Spleen (tissue), 11 donors: ENCODE results near the gene PPP1R26. TPM values are rescaled to one million over a fixed set of nuclear protein-coding genes. Genes with fewer than 3 reads are reported as not detected.
"Not testable (repeated sequence)": the region's sequence is repeated elsewhere in the genome, so short reads cannot be mapped to it uniquely, and the experiment has no call there.

ENCODE experiments used
- DNase-seq: peaks from one replicate; pipeline ENCODE4 v3.0.0-alpha.2; 2020
- H3K27ac ChIP-seq, 8 donors: fragments of 200-600 bp; sonication (generic) in 7 of 8; 1 replicate in 4 of 8; 2 replicates in 4 of 8; pipeline versions ENCODE4 v1.5.0 to v1.8.0; 2016 to 2021; ENCODE audit warnings: inconsistent platforms in 4 of 8, mild to moderate bottlenecking in 4 of 8, moderate library complexity in 1 of 8
- H3K27me3 ChIP-seq, 7 donors: fragments of 200-600 bp; sonication (generic) in 6 of 7; replicated peaks in 1 of 7; 1 replicate in 4 of 7; 2 replicates in 3 of 7; pipeline versions ENCODE4 v1.5.0 to v1.8.0; 2016 to 2021; ENCODE audit warnings: inconsistent platforms in 3 of 7, mild to moderate bottlenecking in 1 of 7
- H3K36me3 ChIP-seq, 6 donors: fragments of 200-600 bp; sonication (generic) in 5 of 6; 1 replicate in 4 of 6; 2 replicates in 2 of 6; pipeline versions ENCODE4 v1.5.0 to v1.8.0; 2016 to 2021; ENCODE audit warnings: inconsistent platforms in 2 of 6
- H3K4me1 ChIP-seq, 6 donors: fragments of 200-600 bp; sonication (generic) in 5 of 6; 1 replicate in 3 of 6; 2 replicates in 3 of 6; pipeline versions ENCODE4 v1.5.0 to v1.8.0; 2016 to 2021; ENCODE audit warnings: inconsistent platforms in 3 of 6
- H3K4me3 ChIP-seq, 8 donors: fragments of 200-600 bp; sonication (generic) in 7 of 8; 1 replicate in 4 of 8; 2 replicates in 4 of 8; pipeline versions ENCODE4 v1.5.0 to v1.8.0; 2016 to 2021; ENCODE audit warnings: inconsistent platforms in 4 of 8, mild to moderate bottlenecking in 4 of 8, moderate library complexity in 2 of 8
- H3K9me3 ChIP-seq, 8 donors: fragments of 200-600 bp; sonication (generic) in 7 of 8; 1 replicate in 4 of 8; 2 replicates in 4 of 8; pipeline versions ENCODE4 v1.5.0 to v1.8.0; 2016 to 2021; ENCODE audit warnings: inconsistent platforms in 4 of 8
- POLR2A ChIP-seq, 3 donors: fragments of 450-650 bp; IDR thresholded peaks; one replicate each; pipeline ENCODE4 v1.5.1; 2017; ENCODE audit warnings: antibody characterized with exemption in 3 of 3, mild to moderate bottlenecking in 1 of 3
- POLR2AphosphoS5 ChIP-seq, 3 donors: sonication (generic); formaldehyde crosslinking; IDR thresholded peaks; one replicate each; pipeline ENCODE4 v1.5.1; 2017; ENCODE audit warnings: antibody characterized with exemption in 3 of 3
- WGBS, 5 donors: extraction: QIAGEN DNeasy Blood & Tissue Kit in 3 of 5; methylation state at CpG; one replicate each; pipeline versions ENCODE4 v1.1.5 to v1.1.7; 2013 to 2018; 5-methylcytosine and 5-hydroxymethylcytosine counted together
- intact Hi-C: fragments of 100-400 bp; cut with DNase I; formaldehyde crosslinking; loops from one replicate; pipeline ENCODE4 v1.15.0; 2023; ENCODE audit warnings: low total_unique reads
- polyA plus RNA-seq, 3 donors: library from polyadenylated mRNA; stranded (reverse); fragments of 200-250 nt; gene quantifications; one replicate each; pipeline ENCODE4 v1.2.1, GENCODE V29; 2013
- total RNA-seq, 7 donors: library from RNA; depleted of rRNA in 3 of 7; stranded (reverse); fragments of >200 nt in 3 of 7; fragmentation: NEBNext Ultra II Directional in 4 of 7; extraction: Animal tissue kit (Norgen Biotek cat#: 25700) in 4 of 7; gene quantifications; one replicate each; pipeline versions ENCODE4 v1.1.0 to v1.2.1, GENCODE V29; 2016 to 2021
- TF ChIP-seq, protein P1 (sequence below), 11 experiments: fragments of 200-600 bp in 7 of 11; fragments of 450-650 bp in 4 of 11; sonication (generic) in 4 of 11; IDR thresholded peaks in 8 of 11; conservative IDR thresholded peaks in 3 of 11; 1 replicate in 7 of 11; 2 replicates in 4 of 11; pipeline versions ENCODE4 v1.4.0 to v1.8.0; 2016 to 2021; ENCODE audit warnings: antibody characterized with exemption in 11 of 11, inconsistent platforms in 4 of 11, mild to moderate bottlenecking in 1 of 11
- donor health status: healthy with polysubstance abuse.
- donor health status: DM: no; HTN: no; CAD: no; lungs with moderate emphysema.
- donor health status: DM: no; HTN: no; CAD: no.
- donor health status: Bipolar disorder and iron deficiency.
- donor health status: healthy.
- donor health status: DM: no; HTN: no; CAD: no.
- donor health status: DM: yes; HTN: yes; CAD: no.

The PPP1R26 gene
- total and polyA plus RNA-seq, 10 donors: 1.8 to 18.7 (median 9.3) TPM

DNA sequence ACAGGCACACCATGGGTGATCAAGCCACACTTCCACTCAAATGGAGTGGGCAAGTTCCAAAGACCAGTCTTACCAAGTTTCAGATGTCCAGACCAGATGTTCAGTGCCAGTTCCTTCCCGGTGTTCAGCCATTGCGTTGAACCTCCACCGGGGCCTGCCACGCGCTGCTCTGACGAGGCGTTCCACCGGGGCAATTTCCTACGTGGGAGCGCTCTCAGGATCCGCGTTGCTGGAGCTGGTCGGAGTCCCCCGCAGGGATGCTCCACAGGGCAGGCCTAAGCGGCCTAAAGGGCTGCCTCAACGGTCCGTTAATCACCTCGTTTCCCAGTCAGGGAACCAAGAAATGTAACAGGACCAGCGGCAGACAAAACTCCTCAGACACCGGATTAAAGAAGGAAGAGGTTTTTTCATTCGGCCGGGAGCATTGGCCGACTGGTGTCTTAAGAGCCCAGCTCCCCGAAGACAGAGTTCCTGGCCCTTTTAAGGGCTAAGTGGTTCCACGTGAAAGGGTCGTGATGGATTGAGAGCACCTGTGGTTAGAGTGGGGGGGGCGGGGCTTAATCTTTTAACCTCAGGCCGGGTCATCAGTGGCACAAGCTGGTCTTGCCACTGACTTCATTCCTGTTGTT is 35.7 kb upstream of the PPP1R26 start:
- H3K9me3 ChIP-seq: no peaks in the 10 kb centered on the region
- H3K4me1 ChIP-seq: peaks cover 0 to 9% (median 0%) of the 10 kb centered on the region in 6 donors
- no peak overlapping the region for H3K27ac ChIP-seq
- 60 to 76% (median 70%) methylated on average over 26 to 28 of the region's 28 CpGs for WGBS, 5 donors
- peaks cover 0 to 66% (median 5%) of the 10 kb centered on the region in 7 donors for H3K27me3 ChIP-seq
- H3K4me3 ChIP-seq: no peak overlapping the region
- no peaks in the 10 kb centered on the region for H3K36me3 ChIP-seq
- intact Hi-C loops: no loop called here
- TF ChIP-seq POLR2AphosphoS5 (IDR thresholded peaks at IDR 0.05) (no peak), POLR2A (IDR thresholded peaks at IDR 0.05) (no peak)
- TF ChIP-seq, protein P1, sequence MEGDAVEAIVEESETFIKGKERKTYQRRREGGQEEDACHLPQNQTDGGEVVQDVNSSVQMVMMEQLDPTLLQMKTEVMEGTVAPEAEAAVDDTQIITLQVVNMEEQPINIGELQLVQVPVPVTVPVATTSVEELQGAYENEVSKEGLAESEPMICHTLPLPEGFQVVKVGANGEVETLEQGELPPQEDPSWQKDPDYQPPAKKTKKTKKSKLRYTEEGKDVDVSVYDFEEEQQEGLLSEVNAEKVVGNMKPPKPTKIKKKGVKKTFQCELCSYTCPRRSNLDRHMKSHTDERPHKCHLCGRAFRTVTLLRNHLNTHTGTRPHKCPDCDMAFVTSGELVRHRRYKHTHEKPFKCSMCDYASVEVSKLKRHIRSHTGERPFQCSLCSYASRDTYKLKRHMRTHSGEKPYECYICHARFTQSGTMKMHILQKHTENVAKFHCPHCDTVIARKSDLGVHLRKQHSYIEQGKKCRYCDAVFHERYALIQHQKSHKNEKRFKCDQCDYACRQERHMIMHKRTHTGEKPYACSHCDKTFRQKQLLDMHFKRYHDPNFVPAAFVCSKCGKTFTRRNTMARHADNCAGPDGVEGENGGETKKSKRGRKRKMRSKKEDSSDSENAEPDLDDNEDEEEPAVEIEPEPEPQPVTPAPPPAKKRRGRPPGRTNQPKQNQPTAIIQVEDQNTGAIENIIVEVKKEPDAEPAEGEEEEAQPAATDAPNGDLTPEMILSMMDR (IDR thresholded peaks at IDR 0.05 in 8 of 11, conservative IDR thresholded peaks at IDR 0.05 in 3 of 11): no peak
- DNase-seq: no peak

DNA sequence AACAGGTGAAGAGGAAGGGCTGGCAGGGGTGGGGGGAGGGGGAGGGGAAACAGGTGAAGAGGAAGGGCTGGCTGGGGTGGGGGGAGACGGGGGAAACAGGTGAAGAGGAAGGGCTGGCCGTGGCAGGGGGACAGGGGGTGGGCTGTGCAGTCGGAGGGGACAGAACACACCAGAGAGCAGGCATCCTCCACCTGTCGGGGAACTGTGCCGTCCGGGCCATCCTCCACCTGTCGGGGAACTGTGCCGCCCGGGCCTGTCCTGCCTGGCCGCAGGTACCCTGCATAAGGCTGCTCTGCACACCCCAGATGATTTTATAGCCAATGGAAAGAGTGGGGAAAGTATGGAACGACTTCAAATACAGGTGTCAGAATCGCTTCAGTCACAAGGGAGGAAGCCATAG is 32.5 kb upstream of the PPP1R26 start:
- H3K4me3 ChIP-seq: no peak overlapping the region
- no peak for DNase-seq
- WGBS, 5 donors: 72 to 85% (median 76%) methylated on average over 11 to 12 of the region's 12 CpGs
- H3K9me3 ChIP-seq: no peaks in the 10 kb centered on the region
- H3K36me3 ChIP-seq: no peaks in the 10 kb centered on the region
- H3K27ac ChIP-seq: no peak overlapping the region
- TF ChIP-seq, protein P1 (IDR thresholded peaks at IDR 0.05 in 8 of 11, conservative IDR thresholded peaks at IDR 0.05 in 3 of 11): no peak
- TF ChIP-seq POLR2AphosphoS5 (IDR thresholded peaks at IDR 0.05) (no peak), POLR2A (IDR thresholded peaks at IDR 0.05) (no peak)
- H3K4me1 ChIP-seq: peaks cover 0 to 2% (median 0%) of the 10 kb centered on the region in 6 donors
- peaks cover 0 to 45% (median 5%) of the 10 kb centered on the region in 7 donors for H3K27me3 ChIP-seq
- intact Hi-C loops: no loop called here

DNA sequence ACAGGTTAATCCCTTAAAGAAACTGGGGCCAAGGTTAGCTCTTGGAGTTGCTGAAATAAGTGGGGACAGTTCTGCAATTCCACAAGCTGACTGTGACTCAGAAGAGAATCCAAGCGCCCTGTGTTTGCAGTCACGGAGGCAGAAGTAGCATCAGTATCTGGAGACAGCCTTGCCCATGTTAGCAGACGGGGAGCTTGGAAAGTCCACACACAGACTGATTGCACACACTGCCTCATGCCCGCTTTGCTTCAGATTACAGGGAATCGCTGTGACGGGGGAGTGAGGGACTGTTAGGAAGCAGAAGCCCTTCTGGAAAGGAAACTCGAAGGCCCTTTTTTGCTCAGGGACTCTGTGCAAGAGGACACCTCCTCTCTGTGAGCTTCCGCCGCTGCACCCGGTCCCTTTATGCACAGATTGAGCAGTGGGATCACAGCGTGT is 30.9 kb upstream of the PPP1R26 start:
- 50 to 56% (median 53%) methylated on average over 10 to 11 of the region's 11 CpGs for WGBS, 5 donors
- no peak overlapping the region for H3K27ac ChIP-seq
- TF ChIP-seq, protein P1 (IDR thresholded peaks at IDR 0.05 in 8 of 11, conservative IDR thresholded peaks at IDR 0.05 in 3 of 11): no peak
- H3K4me3 ChIP-seq: no peak overlapping the region
- no peaks in the 10 kb centered on the region for H3K9me3 ChIP-seq
- no peaks in the 10 kb centered on the region for H3K4me1 ChIP-seq
- intact Hi-C loops: no loop called here
- H3K36me3 ChIP-seq: no peaks in the 10 kb centered on the region
- DNase-seq: no peak
- peaks cover 0 to 37% (median 5%) of the 10 kb centered on the region in 7 donors for H3K27me3 ChIP-seq

DNA sequence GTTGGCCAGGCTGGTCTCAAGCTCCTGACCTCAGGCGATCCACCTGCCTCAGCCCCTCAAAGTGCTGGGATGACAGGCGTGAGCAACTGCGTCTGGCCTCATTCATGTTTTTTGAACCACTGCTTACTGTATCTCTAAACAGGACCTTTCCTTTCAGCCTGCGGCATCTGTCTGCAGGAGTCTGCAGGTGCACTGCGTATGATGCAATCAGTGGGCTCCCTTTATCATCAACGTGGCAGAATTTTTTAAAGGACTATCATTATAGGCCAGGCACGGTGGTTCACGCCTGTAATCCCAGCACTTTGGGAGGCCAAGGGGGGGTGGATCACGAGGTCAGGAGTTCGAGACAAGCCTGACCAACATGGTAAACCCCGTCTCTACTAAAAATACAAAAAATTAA is 30.1 kb upstream of the PPP1R26 start:
- 81 to 91% (median 86%) methylated on average over 11 of the region's 11 CpGs for WGBS, 5 donors
- H3K36me3 ChIP-seq, intact Hi-C loops, H3K4me3 ChIP-seq, DNase-seq, H3K9me3 ChIP-seq, H3K4me1 ChIP-seq, H3K27ac ChIP-seq: not testable (repeated sequence)
- peaks cover 0 to 38% (median under 1%) of the 10 kb centered on the region in 7 donors for H3K27me3 ChIP-seq
